Calu3 (cell line): ENCODE measurements around the gene ASPRV1. TPM values are rescaled to one million over a fixed set of nuclear protein-coding genes. Genes with fewer than 3 reads are reported as not detected.

ENCODE experiments used
- BruUV-seq: library from RNA; stranded (reverse); fragments of 400-500 nt; replicated peaks from 2 replicates; lab custom pipeline; 2021; lab: Mats Ljungman, UMichigan
- CTCF ChIA-PET: fragments of 300-600 bp; sonication (Branson Sonifier 250); formaldehyde crosslinking; loops from one replicate; lab custom pipeline; 2022; ENCODE audit warnings: antibody characterized with exemption; lab: Charles Lee
- DNase-seq: peaks from one replicate; pipeline ENCODE4 v3.0.0; 2022
- H3K27ac Mint-ChIP-seq: one replicate; pipeline ENCODE4 v1.8.0; 2022; ENCODE audit warnings: mixed read lengths; ENCODE audit not compliant: unreplicated experiment
- H3K27me3 Mint-ChIP-seq: one replicate; pipeline ENCODE4 v1.8.0; 2022; ENCODE audit warnings: mixed read lengths; ENCODE audit not compliant: unreplicated experiment
- H3K36me3 Mint-ChIP-seq: one replicate; pipeline ENCODE4 v1.8.0; 2022; ENCODE audit warnings: mild to moderate bottlenecking, moderate library complexity, mixed read lengths; ENCODE audit not compliant: insufficient read depth, unreplicated experiment
- H3K4me1 Mint-ChIP-seq: one replicate; pipeline ENCODE4 v1.8.0; 2022; ENCODE audit warnings: mild to moderate bottlenecking, low read depth, mixed read lengths; ENCODE audit not compliant: unreplicated experiment
- H3K4me3 Mint-ChIP-seq: one replicate; pipeline ENCODE4 v1.8.0; 2022; ENCODE audit warnings: mild to moderate bottlenecking, low read depth, moderate library complexity, mixed read lengths; ENCODE audit not compliant: unreplicated experiment
- H3K9me3 Mint-ChIP-seq: one replicate; pipeline ENCODE4 v1.8.0; 2022; ENCODE audit warnings: low read depth, mixed read lengths; ENCODE audit not compliant: unreplicated experiment
- intact Hi-C: fragments of 100-400 bp; cut with micrococcal nuclease; formaldehyde crosslinking; loops from one replicate; pipeline ENCODE4 v1.10.0; 2022; ENCODE audit not compliant: unreplicated experiment
- total RNA-seq: library from RNA; stranded (reverse); gene quantifications from 2 replicates; pipeline ENCODE4 v1.2.3, GENCODE V29; 2022
- TF ChIP-seq, protein P1 (sequence below): fragments of 200-600 bp; IDR thresholded peaks from one replicate; pipeline ENCODE4 v1.8.0; 2022; ENCODE audit warnings: antibody characterized with exemption; ENCODE audit not compliant: unreplicated experiment

The ASPRV1 gene
- total RNA-seq, 1 experiment from 2014 or later: 0.17 TPM

DNA sequence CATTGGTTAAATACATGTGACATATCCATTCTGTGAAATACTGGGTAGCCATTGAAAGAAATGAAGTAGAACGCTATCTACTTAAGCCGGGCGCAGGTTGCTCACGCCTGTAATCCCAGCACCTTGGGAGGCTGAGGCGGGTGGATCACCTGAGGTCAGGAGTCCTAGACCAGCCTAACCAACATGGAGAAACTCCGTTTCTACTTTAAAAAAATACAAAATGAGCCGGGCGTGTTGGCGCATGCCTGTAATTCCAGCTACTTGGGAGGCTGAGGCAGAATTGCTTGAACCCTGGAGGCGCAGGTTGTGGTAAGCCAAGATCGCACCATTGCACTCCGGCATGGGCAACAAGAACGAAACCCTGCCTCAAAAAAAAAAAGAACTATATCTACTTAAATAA, 45.7 kb upstream of the ASPRV1 start:
- no TSS peak for BruUV-seq
- H3K36me3 Mint-ChIP-seq: no peaks in the 10 kb centered on the region
- H3K4me3 Mint-ChIP-seq: no peak overlapping the region
- intact Hi-C loops: no loop called here
- H3K27me3 Mint-ChIP-seq: no peaks in the 10 kb centered on the region
- peaks cover 16% of the 10 kb centered on the region for H3K4me1 Mint-ChIP-seq
- DNase-seq: no peak
- CTCF ChIA-PET: no interaction called here
- H3K9me3 Mint-ChIP-seq: no peaks in the 10 kb centered on the region
- H3K27ac Mint-ChIP-seq: no peak overlapping the region
- TF ChIP-seq, protein P1, sequence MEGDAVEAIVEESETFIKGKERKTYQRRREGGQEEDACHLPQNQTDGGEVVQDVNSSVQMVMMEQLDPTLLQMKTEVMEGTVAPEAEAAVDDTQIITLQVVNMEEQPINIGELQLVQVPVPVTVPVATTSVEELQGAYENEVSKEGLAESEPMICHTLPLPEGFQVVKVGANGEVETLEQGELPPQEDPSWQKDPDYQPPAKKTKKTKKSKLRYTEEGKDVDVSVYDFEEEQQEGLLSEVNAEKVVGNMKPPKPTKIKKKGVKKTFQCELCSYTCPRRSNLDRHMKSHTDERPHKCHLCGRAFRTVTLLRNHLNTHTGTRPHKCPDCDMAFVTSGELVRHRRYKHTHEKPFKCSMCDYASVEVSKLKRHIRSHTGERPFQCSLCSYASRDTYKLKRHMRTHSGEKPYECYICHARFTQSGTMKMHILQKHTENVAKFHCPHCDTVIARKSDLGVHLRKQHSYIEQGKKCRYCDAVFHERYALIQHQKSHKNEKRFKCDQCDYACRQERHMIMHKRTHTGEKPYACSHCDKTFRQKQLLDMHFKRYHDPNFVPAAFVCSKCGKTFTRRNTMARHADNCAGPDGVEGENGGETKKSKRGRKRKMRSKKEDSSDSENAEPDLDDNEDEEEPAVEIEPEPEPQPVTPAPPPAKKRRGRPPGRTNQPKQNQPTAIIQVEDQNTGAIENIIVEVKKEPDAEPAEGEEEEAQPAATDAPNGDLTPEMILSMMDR: no peak

GRCh38 chr2:70006447-70006784, 45.0 kb upstream of the ASPRV1 start:
- no peaks in the 10 kb centered on the region for H3K9me3 Mint-ChIP-seq
- no peak for DNase-seq
- intact Hi-C loops: no loop called here
- CTCF ChIA-PET: no interaction called here
- no peak overlapping the region for H3K4me3 Mint-ChIP-seq
- no peaks in the 10 kb centered on the region for H3K36me3 Mint-ChIP-seq
- TF ChIP-seq, protein P1: no peak
- H3K4me1 Mint-ChIP-seq: peaks cover 16% of the 10 kb centered on the region
- no TSS peak for BruUV-seq
- H3K27me3 Mint-ChIP-seq: no peaks in the 10 kb centered on the region
- H3K27ac Mint-ChIP-seq: no peak overlapping the region

- Mint-ChIP-seq H3K36me3 (no peaks in the 10 kb centered on the region), H3K4me1 (peaks cover 15% of the 10 kb centered on the region), H3K27me3 (no peaks in the 10 kb centered on the region), H3K27ac (no peak overlapping the region), H3K4me3 (no peak overlapping the region), H3K9me3 (no peaks in the 10 kb centered on the region)
- no peak for DNase-seq
- CTCF ChIA-PET: no interaction called here
- intact Hi-C loops: no loop called here
- no TSS peak for BruUV-seq
- TF ChIP-seq, protein P1: no peak
These were observed 44.5 kb upstream of the ASPRV1 start for GRCh38 chr2:70005752-70006446.

DNA sequence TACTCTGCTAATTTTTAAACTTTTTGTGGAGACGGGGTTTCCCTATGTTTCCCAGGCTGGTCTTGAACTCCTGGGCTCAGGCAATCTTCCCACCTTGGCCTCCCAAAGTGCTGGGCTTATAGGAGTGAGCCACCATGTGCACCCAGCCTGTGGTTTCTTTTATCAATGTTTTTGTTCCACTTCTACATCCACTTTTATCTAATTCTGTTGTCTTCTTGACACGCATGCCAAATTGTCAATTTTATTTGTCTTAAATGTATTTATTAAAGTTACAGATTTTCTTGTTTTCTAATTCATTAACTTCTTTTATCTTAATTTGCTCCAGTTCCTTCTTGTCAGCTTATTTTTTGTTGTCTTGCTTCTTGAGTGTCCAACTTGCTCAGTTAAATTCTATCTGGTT, 43.8 kb upstream of the ASPRV1 start:
- no peaks in the 10 kb centered on the region for H3K36me3 Mint-ChIP-seq
- peaks cover 9% of the 10 kb centered on the region for H3K4me1 Mint-ChIP-seq
- H3K27me3 Mint-ChIP-seq: no peaks in the 10 kb centered on the region
- no peak for DNase-seq
- H3K4me3 Mint-ChIP-seq: no peak overlapping the region
- no peak overlapping the region for H3K27ac Mint-ChIP-seq
- H3K9me3 Mint-ChIP-seq: no peaks in the 10 kb centered on the region
- intact Hi-C loops: no loop called here
- BruUV-seq: no TSS peak
- TF ChIP-seq, protein P1: no peak
- CTCF ChIA-PET: no interaction called here
